ENCODE data around the gene TSPAN2.
A peak's percentile ranks its signal among the peaks of the same experiment; 100 is the strongest.

The TSPAN2 gene

GRCh38 chr1:115112496-115113375, 23.4 kb upstream of the TSPAN2 start:
- DNase-seq: peak; percentile 34

- DNase-seq: peak; percentile 13
Measured at GRCh38 chr1:115107516-115108260, 18.4 kb upstream of the TSPAN2 start.

- DNase-seq: no peak
Measured at GRCh38 chr1:115105831-115106230, 16.5 kb upstream of the TSPAN2 start.

GRCh38 chr1:115099693-115100050, 10.4 kb upstream of the TSPAN2 start:
- DNase-seq: no peak

GRCh38 chr1:115098979-115099692, 9.8 kb upstream of the TSPAN2 start:
- peak; percentile 63 for DNase-seq

GRCh38 chr1:115092175-115092574, 2.9 kb upstream of the TSPAN2 start:
- DNase-seq: no peak

- no peak for DNase-seq
Measured at GRCh38 chr1:115091572-115091971, 2.3 kb upstream of the TSPAN2 start.

- DNase-seq: no peak
Measured at GRCh38 chr1:115090956-115091355, 1.7 kb upstream of the TSPAN2 start.

- no peak for DNase-seq
Measured at GRCh38 chr1:115090540-115090939, 1.2 kb upstream of the TSPAN2 start.

- no peak for DNase-seq
Measured at GRCh38 chr1:115090186-115090490, 835 bp upstream of the TSPAN2 start.

- DNase-seq: no peak
Measured at GRCh38 chr1:115088871-115089419, 358 bp downstream of the TSPAN2 start.

GRCh38 chr1:115088115-115088778, 1.1 kb downstream of the TSPAN2 start:
- DNase-seq: no peak

- no peak for DNase-seq
Measured at GRCh38 chr1:115086176-115086830, 3.0 kb downstream of the TSPAN2 start.

- DNase-seq: no peak
Measured at GRCh38 chr1:115084902-115085511, 4.3 kb downstream of the TSPAN2 start.

- DNase-seq: no peak
Measured at GRCh38 chr1:115082949-115083348, 6.4 kb downstream of the TSPAN2 start.

GRCh38 chr1:115078708-115079107, 10.6 kb downstream of the TSPAN2 start:
- DNase-seq: no peak

- no peak for DNase-seq
Measured at GRCh38 chr1:115077984-115078330, 11.3 kb downstream of the TSPAN2 start.

- DNase-seq: no peak
Measured at GRCh38 chr1:115077286-115077983, 11.9 kb downstream of the TSPAN2 start.

- DNase-seq: no peak
Measured at GRCh38 chr1:115076384-115076915, 12.9 kb downstream of the TSPAN2 start.

- DNase-seq: no peak
Measured at GRCh38 chr1:115074839-115075534, 14.3 kb downstream of the TSPAN2 start.

Measured in hematopoietic multipotent progenitor cell treated with erythropoietin and hydrocortisone succinate and interleukin-3 and kit ligand, for 8 days (in vitro differentiated cells).